Glutamatergic neuron (in vitro differentiated cells): Measurements from ENCODE around the gene KLF16. TPM values are rescaled to one million over a fixed set of nuclear protein-coding genes. Genes with fewer than 3 reads are reported as not detected.

ENCODE experiments used
- DNase-seq: peaks from one replicate; pipeline ENCODE4 v3.0.0; 2022
- H3K27ac Mint-ChIP-seq: one replicate; pipeline ENCODE4 v1.8.0; 2020; ENCODE audit warnings: mild to moderate bottlenecking, mixed read lengths, inconsistent platforms; ENCODE audit not compliant: unreplicated experiment
- H3K27me3 Mint-ChIP-seq: one replicate; pipeline ENCODE4 v1.8.0; 2020; ENCODE audit warnings: mild to moderate bottlenecking, moderate library complexity, mixed read lengths, inconsistent platforms; ENCODE audit not compliant: unreplicated experiment
- H3K36me3 Mint-ChIP-seq: one replicate; pipeline ENCODE4 v1.8.0; 2020; ENCODE audit warnings: mild to moderate bottlenecking, mixed read lengths, inconsistent platforms; ENCODE audit not compliant: unreplicated experiment
- H3K4me1 Mint-ChIP-seq: one replicate; pipeline ENCODE4 v1.8.0; 2020; ENCODE audit warnings: mild to moderate bottlenecking, low read depth, mixed read lengths, inconsistent platforms; ENCODE audit not compliant: unreplicated experiment
- H3K4me3 Mint-ChIP-seq: one replicate; pipeline ENCODE4 v1.8.0; 2020; ENCODE audit warnings: mild to moderate bottlenecking, mixed read lengths, inconsistent platforms; ENCODE audit not compliant: unreplicated experiment
- H3K9me3 Mint-ChIP-seq: one replicate; pipeline ENCODE4 v1.8.0; 2020; ENCODE audit warnings: mild to moderate bottlenecking, moderate library complexity, mixed read lengths, inconsistent platforms; ENCODE audit not compliant: unreplicated experiment
- long read RNA-seq: library from polyadenylated mRNA; unstranded; transcript quantifications from one replicate; pipeline ENCODE4 v2.0.0, GENCODE V29; 2020; ENCODE audit not compliant: unreplicated experiment
- total RNA-seq: library from RNA; stranded (reverse); fragmentation: NEBNext Ultra II Directional; extraction: Animal tissue kit (Norgen Biotek cat#: 25700); gene quantifications from one replicate; pipeline ENCODE4 v1.2.1, GENCODE V29; 2021; ENCODE audit not compliant: unreplicated experiment
- TF ChIP-seq, protein P1 (sequence below): fragments of 200-600 bp; sonication (generic); IDR thresholded peaks from one replicate; pipeline ENCODE4 v1.5.0; 2021; ENCODE audit not compliant: partially characterized antibody, unreplicated experiment

Gene KLF16
- total RNA-seq: 30.6 TPM
- long read RNA-seq: 0 reads

DNA sequence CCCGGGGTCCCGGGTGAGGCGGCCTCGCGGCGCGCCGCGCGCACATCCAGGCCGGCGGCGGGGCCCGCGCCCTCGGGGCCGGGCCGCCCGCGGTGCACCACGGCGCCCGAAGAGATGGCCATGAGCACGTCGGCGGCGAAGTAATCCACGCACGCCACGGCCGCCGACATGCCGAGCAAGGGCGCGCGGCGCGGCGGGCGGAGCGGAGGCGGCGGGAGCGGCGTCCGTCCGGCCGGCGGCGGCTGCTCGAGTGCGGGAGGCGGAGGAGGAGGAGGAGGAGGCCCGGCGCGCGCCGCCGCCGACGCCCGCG, at the start of gene KLF16:
Gene KLF16 (minus strand): TSS at position 252 of the 310 bp plus-strand sequence. CDS start 82 bp downstream, at position 170.
- Mint-ChIP-seq H3K9me3 (peaks cover 10% of the 10 kb centered on the region), H3K36me3 (no peaks in the 10 kb centered on the region), H3K27me3 (peaks cover 4% of the 10 kb centered on the region), H3K4me3 (peak within 1 kb of the TSS; percentile 85), H3K27ac (no peak within 1 kb of the TSS), H3K4me1 (peaks cover 4% of the 10 kb centered on the region)
- DNase-seq: no peak
- TF ChIP-seq, protein P1, sequence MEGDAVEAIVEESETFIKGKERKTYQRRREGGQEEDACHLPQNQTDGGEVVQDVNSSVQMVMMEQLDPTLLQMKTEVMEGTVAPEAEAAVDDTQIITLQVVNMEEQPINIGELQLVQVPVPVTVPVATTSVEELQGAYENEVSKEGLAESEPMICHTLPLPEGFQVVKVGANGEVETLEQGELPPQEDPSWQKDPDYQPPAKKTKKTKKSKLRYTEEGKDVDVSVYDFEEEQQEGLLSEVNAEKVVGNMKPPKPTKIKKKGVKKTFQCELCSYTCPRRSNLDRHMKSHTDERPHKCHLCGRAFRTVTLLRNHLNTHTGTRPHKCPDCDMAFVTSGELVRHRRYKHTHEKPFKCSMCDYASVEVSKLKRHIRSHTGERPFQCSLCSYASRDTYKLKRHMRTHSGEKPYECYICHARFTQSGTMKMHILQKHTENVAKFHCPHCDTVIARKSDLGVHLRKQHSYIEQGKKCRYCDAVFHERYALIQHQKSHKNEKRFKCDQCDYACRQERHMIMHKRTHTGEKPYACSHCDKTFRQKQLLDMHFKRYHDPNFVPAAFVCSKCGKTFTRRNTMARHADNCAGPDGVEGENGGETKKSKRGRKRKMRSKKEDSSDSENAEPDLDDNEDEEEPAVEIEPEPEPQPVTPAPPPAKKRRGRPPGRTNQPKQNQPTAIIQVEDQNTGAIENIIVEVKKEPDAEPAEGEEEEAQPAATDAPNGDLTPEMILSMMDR: no peak

DNA sequence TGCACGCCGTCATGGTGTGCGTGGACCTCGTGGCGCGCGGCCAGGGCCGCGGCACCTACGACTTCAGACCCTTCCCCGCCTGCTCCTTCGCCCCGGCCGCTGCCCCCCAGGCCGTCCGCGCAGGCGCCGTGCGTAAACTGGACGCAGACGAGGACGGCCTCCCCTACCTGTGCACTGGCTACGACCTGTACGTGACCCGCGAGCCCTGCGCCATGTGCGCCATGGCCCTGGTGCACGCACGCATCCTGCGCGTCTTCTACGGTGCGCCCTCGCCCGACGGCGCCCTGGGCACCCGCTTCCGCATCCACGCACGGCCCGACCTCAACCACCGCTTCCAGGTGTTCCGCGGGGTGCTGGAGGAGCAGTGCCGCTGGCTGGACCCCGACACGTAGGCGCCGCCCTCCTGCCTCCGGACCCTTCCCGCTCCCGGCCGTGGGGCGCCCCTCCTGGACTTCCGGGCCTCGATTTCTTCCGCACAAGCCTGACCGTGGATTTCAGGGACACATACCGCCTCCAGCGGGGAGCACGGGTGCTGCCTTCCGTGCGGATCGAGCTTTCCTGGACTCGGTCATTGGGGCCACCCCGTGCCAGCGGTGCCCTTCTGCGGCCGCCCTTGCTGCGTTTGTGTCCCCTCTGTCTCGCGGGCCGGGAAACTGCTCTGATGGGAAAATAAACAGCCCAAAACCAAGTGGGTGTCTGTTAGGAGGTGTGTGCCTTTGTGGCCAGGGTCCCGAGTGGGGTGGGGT, 49.6 kb upstream of the KLF16 start:
- peaks cover 4% of the 10 kb centered on the region for H3K27me3 Mint-ChIP-seq
- H3K36me3 Mint-ChIP-seq: no peaks in the 10 kb centered on the region
- H3K4me1 Mint-ChIP-seq: peaks cover 4% of the 10 kb centered on the region
- no peaks in the 10 kb centered on the region for H3K9me3 Mint-ChIP-seq
- TF ChIP-seq, protein P1: no peak
- DNase-seq: no peak
- no peak overlapping the region for H3K27ac Mint-ChIP-seq
- no peak overlapping the region for H3K4me3 Mint-ChIP-seq

DNA sequence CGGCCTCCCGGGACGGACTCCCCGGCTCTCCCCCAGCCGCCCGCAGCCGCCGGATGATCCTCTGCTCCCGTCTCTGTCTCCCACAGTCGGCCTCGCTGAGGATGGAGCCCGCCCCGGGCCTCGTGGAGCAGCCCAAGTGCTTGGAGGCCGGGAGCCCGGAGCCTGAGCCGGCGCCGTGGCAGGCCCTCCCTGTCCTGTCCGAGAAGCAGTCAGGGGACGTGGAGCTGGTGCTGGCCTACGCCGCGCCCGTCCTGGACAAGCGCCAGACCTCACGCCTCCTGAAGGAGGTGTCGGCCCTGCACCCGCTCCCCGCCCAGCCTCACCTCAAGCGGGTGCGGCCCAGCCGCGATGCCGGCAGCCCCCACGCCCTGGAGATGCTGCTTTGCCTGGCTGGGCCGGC, 48.6 kb upstream of the KLF16 start:
- Mint-ChIP-seq H3K36me3 (no peaks in the 10 kb centered on the region), H3K27ac (no peak overlapping the region), H3K9me3 (no peaks in the 10 kb centered on the region), H3K4me1 (peaks cover 4% of the 10 kb centered on the region), H3K4me3 (no peak overlapping the region), H3K27me3 (peaks cover 4% of the 10 kb centered on the region)
- DNase-seq: no peak
- TF ChIP-seq, protein P1: no peak

DNA sequence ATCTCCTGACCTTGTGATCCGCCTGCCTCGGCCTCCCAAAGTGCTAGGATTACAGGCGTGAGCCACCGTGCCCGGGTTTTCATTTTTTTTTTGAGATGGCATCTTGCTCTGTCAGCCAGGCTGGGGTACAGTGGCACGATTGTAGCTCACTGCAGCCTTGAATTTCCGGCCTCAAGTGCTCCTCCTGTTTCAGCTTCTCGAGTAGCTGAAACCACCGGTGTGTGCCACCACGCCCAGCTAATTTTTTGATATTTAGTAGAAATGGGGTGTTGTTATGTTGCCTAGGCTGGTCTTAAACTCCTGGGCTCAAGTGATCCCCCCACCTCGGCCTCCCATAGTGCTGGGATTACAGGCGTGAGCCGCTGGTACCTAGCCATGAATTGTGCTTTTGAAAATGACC, 47.7 kb upstream of the KLF16 start:
- H3K9me3 Mint-ChIP-seq: no peaks in the 10 kb centered on the region

DNA sequence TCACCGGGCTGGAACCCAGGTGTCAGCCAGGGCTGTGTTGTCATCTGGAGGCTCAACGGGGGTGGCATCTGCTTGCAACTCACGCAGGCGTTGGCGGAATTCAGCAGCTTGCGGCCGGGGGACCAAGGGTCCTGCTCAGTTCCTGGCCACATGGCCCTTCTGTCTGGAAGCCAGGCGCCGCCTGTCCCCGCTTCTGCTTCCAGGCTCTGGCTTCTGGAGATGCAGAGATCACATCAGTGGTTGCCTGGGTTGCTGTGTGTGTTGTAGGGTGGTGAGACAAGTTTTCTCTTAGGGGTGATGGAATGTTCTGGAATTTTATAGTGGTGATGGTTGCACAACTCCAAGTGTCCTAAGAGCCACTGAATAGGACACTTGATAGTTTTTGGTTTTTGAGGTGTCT, 46.8 kb upstream of the KLF16 start:
- DNase-seq: peak; percentile 54
- Mint-ChIP-seq H3K4me3 (peak overlapping the region; percentile 44), H3K4me1 (peaks cover 4% of the 10 kb centered on the region), H3K27ac (peak overlapping the region; percentile 80), H3K36me3 (no peaks in the 10 kb centered on the region), H3K27me3 (peaks cover 5% of the 10 kb centered on the region), H3K9me3 (peaks cover 2% of the 10 kb centered on the region)
- TF ChIP-seq, protein P1: no peak

More for the DNA sequence above, 47.7 kb upstream of the KLF16 start:
- Mint-ChIP-seq H3K4me3 (no peak overlapping the region), H3K27ac (no peak overlapping the region), H3K4me1 (peaks cover 4% of the 10 kb centered on the region), H3K27me3 (peaks cover 4% of the 10 kb centered on the region), H3K36me3 (no peaks in the 10 kb centered on the region)
- TF ChIP-seq, protein P1: no peak
- DNase-seq: no peak
